ENCODE measurements around the gene QPCT. TPM values are rescaled to one million over a fixed set of nuclear protein-coding genes. Genes with fewer than 3 reads are reported as not detected.

The QPCT gene
- total and polyA plus RNA-seq, 2 donors from 2014 or later, result 10.4 to 16.6 TPM

DNA sequence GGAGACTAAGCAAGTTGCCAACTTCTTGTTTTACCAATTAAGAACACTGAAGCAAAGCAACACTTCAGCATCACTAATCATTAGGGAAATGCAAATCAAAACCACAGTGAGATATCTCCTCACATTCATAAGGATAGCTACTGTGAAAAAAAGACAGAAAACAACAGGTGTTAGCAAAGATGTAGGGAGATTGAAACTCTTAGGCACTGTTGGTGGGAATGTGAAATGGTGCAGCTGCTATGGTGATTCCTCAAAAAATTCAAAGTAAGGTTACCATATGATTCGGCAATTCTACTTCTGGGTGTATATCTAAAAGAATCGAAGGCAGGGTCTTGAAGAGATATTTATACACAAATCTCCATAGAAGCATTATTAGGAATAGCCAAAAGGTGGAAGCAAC lies 11.2 kb upstream of the QPCT start:
- Histone ChIP-seq H3K36me3 (ENCODE audit: control insufficient read depth in 2 of 3, insufficient read depth in 3 of 3, low read length in 3 of 3) (no peaks in the 10 kb centered on the region), H3K9ac (ENCODE audit: low read length in 3 of 3) (no peak overlapping the region), H3K4me1 (ENCODE audit: control insufficient read depth in 2 of 3, insufficient read depth in 2 of 3, low read depth in 1 of 3, low read length in 3 of 3) (no peaks in the 10 kb centered on the region), H3K9me3 (ENCODE audit: control insufficient read depth in 2 of 3, insufficient read depth in 1 of 3, low read length in 3 of 3) (no peaks in the 10 kb centered on the region), H3K4me3 (ENCODE audit: low read length in 3 of 3) (no peak overlapping the region), H3K27ac (ENCODE audit: low read depth in 2 of 2, low read length in 2 of 2) (no peak overlapping the region), H3K27me3 (ENCODE audit: control insufficient read depth, insufficient read depth, low read length) (no peaks in the 10 kb centered on the region)
- TF ChIP-seq, protein P1, sequence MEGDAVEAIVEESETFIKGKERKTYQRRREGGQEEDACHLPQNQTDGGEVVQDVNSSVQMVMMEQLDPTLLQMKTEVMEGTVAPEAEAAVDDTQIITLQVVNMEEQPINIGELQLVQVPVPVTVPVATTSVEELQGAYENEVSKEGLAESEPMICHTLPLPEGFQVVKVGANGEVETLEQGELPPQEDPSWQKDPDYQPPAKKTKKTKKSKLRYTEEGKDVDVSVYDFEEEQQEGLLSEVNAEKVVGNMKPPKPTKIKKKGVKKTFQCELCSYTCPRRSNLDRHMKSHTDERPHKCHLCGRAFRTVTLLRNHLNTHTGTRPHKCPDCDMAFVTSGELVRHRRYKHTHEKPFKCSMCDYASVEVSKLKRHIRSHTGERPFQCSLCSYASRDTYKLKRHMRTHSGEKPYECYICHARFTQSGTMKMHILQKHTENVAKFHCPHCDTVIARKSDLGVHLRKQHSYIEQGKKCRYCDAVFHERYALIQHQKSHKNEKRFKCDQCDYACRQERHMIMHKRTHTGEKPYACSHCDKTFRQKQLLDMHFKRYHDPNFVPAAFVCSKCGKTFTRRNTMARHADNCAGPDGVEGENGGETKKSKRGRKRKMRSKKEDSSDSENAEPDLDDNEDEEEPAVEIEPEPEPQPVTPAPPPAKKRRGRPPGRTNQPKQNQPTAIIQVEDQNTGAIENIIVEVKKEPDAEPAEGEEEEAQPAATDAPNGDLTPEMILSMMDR (IDR thresholded peaks at IDR 0.05; ENCODE audit: borderline replicate concordance, extremely low read depth, insufficient read depth), result no peak
- DNase-seq (no peak), FAIRE-seq (no peak)
- intact Hi-C loops (cut with DNase I), result no loop called here

DNA sequence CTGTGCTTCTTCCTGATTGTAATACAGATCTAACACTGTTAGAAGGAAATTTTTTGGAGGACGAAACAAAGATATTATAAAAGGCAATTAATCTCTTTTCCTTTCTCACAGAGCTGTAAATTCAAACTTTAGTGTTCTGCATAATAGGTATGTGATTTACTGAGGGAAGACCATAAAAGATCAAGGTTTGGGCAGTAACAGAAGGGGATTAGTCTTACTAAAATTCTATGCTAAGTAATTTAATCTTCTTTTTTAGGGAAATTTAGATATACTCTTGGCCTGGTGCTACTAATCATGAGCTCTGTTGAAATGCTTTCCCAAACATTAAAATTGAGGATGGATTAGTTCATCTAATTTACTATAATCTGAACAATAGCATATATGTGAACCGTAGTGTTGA lies 8.8 kb upstream of the QPCT start:
- TF ChIP-seq, protein P1 (IDR thresholded peaks at IDR 0.05; ENCODE audit: borderline replicate concordance, extremely low read depth, insufficient read depth), result no peak
- Histone ChIP-seq H3K27ac (ENCODE audit: low read depth in 2 of 2, low read length in 2 of 2) (no peak overlapping the region), H3K27me3 (ENCODE audit: control insufficient read depth, insufficient read depth, low read length) (no peaks in the 10 kb centered on the region), H3K9me3 (ENCODE audit: control insufficient read depth in 2 of 3, insufficient read depth in 1 of 3, low read length in 3 of 3) (no peaks in the 10 kb centered on the region), H3K9ac (ENCODE audit: low read length in 3 of 3) (no peak overlapping the region), H3K36me3 (ENCODE audit: control insufficient read depth in 2 of 3, insufficient read depth in 3 of 3, low read length in 3 of 3) (no peaks in the 10 kb centered on the region), H3K4me3 (ENCODE audit: low read length in 3 of 3) (no peak overlapping the region), H3K4me1 (ENCODE audit: control insufficient read depth in 2 of 3, insufficient read depth in 2 of 3, low read depth in 1 of 3, low read length in 3 of 3) (no peaks in the 10 kb centered on the region)
- intact Hi-C loops (cut with DNase I), result no loop called here
- no peak for DNase-seq
- no peak for FAIRE-seq

DNA sequence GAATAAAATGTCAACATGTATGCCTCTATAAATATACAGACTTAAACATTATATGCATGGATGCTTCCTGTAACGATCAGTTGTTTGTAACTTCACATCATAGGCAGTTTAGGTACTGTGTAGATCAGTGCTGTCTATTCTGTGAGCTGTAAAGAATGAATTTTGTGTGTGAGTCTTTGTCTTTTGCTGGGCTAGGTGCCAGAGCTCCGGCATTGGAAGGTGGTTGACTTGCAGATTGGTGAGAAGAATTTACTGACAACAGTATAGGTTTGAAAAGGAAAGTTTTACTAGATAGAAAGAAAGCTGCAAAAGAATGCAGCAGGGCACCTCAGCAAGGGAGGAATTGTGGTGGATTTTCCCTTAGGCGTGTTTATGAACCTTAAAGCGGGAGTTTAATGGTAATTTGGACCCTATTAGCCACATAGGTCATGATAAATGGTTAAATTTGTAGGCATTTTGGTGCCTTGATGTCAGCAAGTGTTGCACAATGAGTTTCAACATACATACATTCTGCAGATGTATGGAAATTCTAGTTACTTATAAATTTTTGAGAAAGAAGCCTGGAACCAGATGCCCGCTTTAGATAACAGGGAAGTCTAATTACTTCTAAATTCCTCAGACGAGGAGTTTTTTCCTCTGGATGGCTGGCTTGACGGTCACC lies 6.7 kb upstream of the QPCT start:
- TF ChIP-seq, protein P1 (IDR thresholded peaks at IDR 0.05; ENCODE audit: borderline replicate concordance, extremely low read depth, insufficient read depth), result no peak
- no peaks in the 10 kb centered on the region for H3K9me3 ChIP-seq (ENCODE audit: control insufficient read depth in 2 of 3, insufficient read depth in 1 of 3, low read length in 3 of 3)
- no peak overlapping the region for H3K27ac ChIP-seq (ENCODE audit: low read depth in 2 of 2, low read length in 2 of 2)
- H3K4me3 ChIP-seq (ENCODE audit: low read length in 3 of 3), result no peak overlapping the region
- H3K27me3 ChIP-seq (ENCODE audit: control insufficient read depth, insufficient read depth, low read length), result no peaks in the 10 kb centered on the region
- intact Hi-C loops (cut with DNase I), result no loop called here
- FAIRE-seq, result no peak
- no peak for DNase-seq
- H3K36me3 ChIP-seq (ENCODE audit: control insufficient read depth in 2 of 3, insufficient read depth in 3 of 3, low read length in 3 of 3), result no peaks in the 10 kb centered on the region
- H3K4me1 ChIP-seq (ENCODE audit: control insufficient read depth in 2 of 3, insufficient read depth in 2 of 3, low read depth in 1 of 3, low read length in 3 of 3), result no peaks in the 10 kb centered on the region
- H3K9ac ChIP-seq (ENCODE audit: low read length in 3 of 3), result no peak overlapping the region

DNA sequence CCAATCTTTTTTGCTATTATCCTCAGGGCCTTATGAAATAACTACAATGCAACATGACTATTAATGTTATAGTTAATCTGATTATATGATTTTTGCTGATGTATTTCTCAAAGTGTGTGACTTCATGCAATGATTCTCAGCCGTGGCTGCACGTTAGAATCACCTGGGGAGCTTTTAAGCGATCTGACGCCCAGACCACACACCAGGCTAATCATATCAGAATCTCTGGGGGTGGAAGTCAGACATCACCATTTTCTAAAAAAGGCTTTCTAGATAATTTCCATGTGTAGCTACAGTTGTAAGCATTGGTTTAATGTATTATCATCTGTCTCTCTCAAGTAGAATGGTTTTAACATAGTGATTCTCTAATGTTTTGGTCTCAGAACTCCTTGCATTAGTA lies 5.5 kb upstream of the QPCT start:
- TF ChIP-seq, protein P1 (IDR thresholded peaks at IDR 0.05; ENCODE audit: borderline replicate concordance, extremely low read depth, insufficient read depth), result no peak
- Histone ChIP-seq H3K4me1 (ENCODE audit: control insufficient read depth in 2 of 3, insufficient read depth in 2 of 3, low read depth in 1 of 3, low read length in 3 of 3) (no peaks in the 10 kb centered on the region), H3K9me3 (ENCODE audit: control insufficient read depth in 2 of 3, insufficient read depth in 1 of 3, low read length in 3 of 3) (no peaks in the 10 kb centered on the region), H3K9ac (ENCODE audit: low read length in 3 of 3) (no peak overlapping the region), H3K36me3 (ENCODE audit: control insufficient read depth in 2 of 3, insufficient read depth in 3 of 3, low read length in 3 of 3) (no peaks in the 10 kb centered on the region), H3K4me3 (ENCODE audit: low read length in 3 of 3) (no peak overlapping the region), H3K27me3 (ENCODE audit: control insufficient read depth, insufficient read depth, low read length) (no peaks in the 10 kb centered on the region), H3K27ac (ENCODE audit: low read depth in 2 of 2, low read length in 2 of 2) (no peak overlapping the region)
- intact Hi-C loops (cut with DNase I), result no loop called here
- no peak for FAIRE-seq
- no peak for DNase-seq
